Measurements from ENCODE around the gene GMCL2. TPM values are rescaled to one million over a fixed set of nuclear protein-coding genes. Genes with fewer than 3 reads are reported as not detected.

The GMCL2 gene
- total RNA-seq, 1 experiment from 2014 or later = not detected

DNA sequence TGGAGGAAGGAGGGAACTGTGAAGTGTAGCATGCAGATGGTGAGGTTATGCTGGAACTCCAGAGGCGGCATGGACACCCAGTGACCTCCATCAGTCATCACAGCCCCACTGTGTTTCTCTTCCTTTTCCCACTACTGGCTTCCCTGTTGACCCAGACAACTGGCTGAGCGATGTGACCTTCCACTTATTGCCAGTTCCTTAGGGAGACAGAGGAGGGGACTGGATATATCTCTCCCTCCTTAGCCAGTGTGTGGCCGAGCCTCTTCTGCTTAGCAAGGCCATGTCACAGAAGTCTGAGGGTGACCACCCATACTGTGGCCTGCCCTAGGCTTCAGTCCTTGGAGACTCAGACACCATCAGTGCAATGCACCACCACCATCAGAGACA, 48.4 kb upstream of the GMCL2 start:
- H2AFZ ChIP-seq (ENCODE audit: low read length) = no peak overlapping the region
- POLR2A ChIA-PET (ENCODE audit: unreplicated experiment) = no interaction called here
- H3K27me3 ChIP-seq (ENCODE audit: low read length) = no peaks in the 10 kb centered on the region
- no peak overlapping the region for H3K4me2 ChIP-seq (ENCODE audit: low read length)
- DNase-seq = no peak
- CTCF ChIA-PET = no interaction called here
- no peak overlapping the region for H3K4me3 ChIP-seq (ENCODE audit: low read length)
- no peak for ATAC-seq
- peaks cover 23% of the 10 kb centered on the region for H3K4me1 ChIP-seq (ENCODE audit: insufficient read depth, low read length)
- peaks cover 16% of the 10 kb centered on the region for H3K79me2 ChIP-seq (ENCODE audit: low read length)
- TF ChIP-seq EZH2 (IDR thresholded peaks at IDR 0.05; ENCODE audit: low read length, unreplicated experiment) (no peak), EZH2phosphoT487 (IDR thresholded peaks at IDR 0.05; ENCODE audit: borderline replicate concordance, low read length) (no peak)
- TF ChIP-seq, protein P1, sequence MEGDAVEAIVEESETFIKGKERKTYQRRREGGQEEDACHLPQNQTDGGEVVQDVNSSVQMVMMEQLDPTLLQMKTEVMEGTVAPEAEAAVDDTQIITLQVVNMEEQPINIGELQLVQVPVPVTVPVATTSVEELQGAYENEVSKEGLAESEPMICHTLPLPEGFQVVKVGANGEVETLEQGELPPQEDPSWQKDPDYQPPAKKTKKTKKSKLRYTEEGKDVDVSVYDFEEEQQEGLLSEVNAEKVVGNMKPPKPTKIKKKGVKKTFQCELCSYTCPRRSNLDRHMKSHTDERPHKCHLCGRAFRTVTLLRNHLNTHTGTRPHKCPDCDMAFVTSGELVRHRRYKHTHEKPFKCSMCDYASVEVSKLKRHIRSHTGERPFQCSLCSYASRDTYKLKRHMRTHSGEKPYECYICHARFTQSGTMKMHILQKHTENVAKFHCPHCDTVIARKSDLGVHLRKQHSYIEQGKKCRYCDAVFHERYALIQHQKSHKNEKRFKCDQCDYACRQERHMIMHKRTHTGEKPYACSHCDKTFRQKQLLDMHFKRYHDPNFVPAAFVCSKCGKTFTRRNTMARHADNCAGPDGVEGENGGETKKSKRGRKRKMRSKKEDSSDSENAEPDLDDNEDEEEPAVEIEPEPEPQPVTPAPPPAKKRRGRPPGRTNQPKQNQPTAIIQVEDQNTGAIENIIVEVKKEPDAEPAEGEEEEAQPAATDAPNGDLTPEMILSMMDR (conservative IDR thresholded peaks at IDR 0.05; ENCODE audit: low read depth, low read length) = no peak
- H3K9me2 ChIP-seq (replicated peaks; ENCODE audit: low read length) = no peaks in the 10 kb centered on the region
- no peaks in the 10 kb centered on the region for H4K20me1 ChIP-seq (ENCODE audit: low read length)
- H3K9ac ChIP-seq (ENCODE audit: low read length) = no peak overlapping the region
- H3K9me3 ChIP-seq (ENCODE audit: low read length) = no peaks in the 10 kb centered on the region
- no peak overlapping the region for H3K27ac ChIP-seq (ENCODE audit: low read length)
- H3K36me3 ChIP-seq (ENCODE audit: low read depth, low read length) = no peaks in the 10 kb centered on the region
- H3F3A ChIP-seq (ENCODE audit: low read length, unreplicated experiment) = no peaks in the 10 kb centered on the region
- BruUV-seq (replicated peaks) = no TSS peak
- intact Hi-C loops (cut with micrococcal nuclease) = no loop called here

DNA sequence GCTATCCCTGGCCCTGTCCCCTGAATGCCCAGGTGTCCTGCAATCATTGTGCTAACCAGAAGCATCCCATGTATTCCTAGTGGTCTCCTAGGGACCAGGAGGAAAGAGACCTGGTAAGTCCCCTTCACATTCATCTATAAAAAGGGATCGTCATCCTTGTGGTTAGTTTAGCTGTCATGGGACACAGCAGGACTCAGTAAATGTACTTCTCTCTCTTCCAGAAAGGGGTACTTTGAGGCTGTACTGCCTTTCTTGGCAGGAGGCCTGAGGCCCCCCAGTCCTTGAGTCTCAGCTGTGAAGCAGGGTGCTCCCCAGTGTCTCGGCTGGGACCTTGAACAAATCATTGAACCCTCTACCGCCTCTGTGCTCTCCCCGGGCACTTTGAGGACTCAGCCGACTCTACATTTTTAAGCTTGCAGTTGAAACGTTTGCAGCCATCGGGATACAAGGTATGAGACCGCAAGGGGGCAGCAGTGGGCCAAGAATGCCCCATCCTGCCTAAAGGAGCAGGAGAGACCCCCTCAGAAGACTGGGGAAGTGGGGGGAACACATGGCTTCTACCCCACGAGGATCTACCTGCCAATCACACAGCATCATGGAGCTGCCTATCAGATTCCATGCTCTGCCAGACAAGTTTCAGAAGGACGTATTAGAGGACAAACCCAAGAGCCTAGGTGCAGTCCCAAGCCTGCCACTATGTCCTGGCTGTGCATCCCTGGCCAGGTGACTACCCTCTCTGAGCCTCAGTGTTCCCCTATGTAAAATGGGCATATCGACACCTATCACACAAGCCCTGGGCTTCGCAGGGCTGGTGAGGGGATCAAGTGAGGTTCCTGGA, 47.8 kb upstream of the GMCL2 start:
- H3K9ac ChIP-seq (ENCODE audit: low read length) = no peak overlapping the region
- 0 out of 2 replicates have a peak, but pooled peaks have one; percentile 7 for ATAC-seq
- TF ChIP-seq, protein P1 (conservative IDR thresholded peaks at IDR 0.05; ENCODE audit: low read depth, low read length) = peak; percentile 92
- no peak for TF ChIP-seq EZH2 (IDR thresholded peaks at IDR 0.05; ENCODE audit: low read length, unreplicated experiment)
- no peak overlapping the region for H3K27ac ChIP-seq (ENCODE audit: low read length)
- H3K79me2 ChIP-seq (ENCODE audit: low read length) = peaks cover 22% of the 10 kb centered on the region
- H3K4me3 ChIP-seq (ENCODE audit: low read length) = no peak overlapping the region
- ChIA-PET CTCF (no interaction called here), POLR2A (ENCODE audit: unreplicated experiment) (no interaction called here)
- peak overlapping the region; percentile 67; the same call in 1 of the 2 replicates for H2AFZ ChIP-seq (ENCODE audit: low read length)
- peak overlapping the region; percentile 42 for H3K4me2 ChIP-seq (ENCODE audit: low read length)
- intact Hi-C loops (cut with micrococcal nuclease) = no loop called here
- H3F3A ChIP-seq (ENCODE audit: low read length, unreplicated experiment) = no peaks in the 10 kb centered on the region
- H3K36me3 ChIP-seq (ENCODE audit: low read depth, low read length) = peaks cover 5% of the 10 kb centered on the region; the same call in 1 of the 2 replicates
- no peaks in the 10 kb centered on the region for H3K9me3 ChIP-seq (ENCODE audit: low read length)
- H3K9me2 ChIP-seq (replicated peaks; ENCODE audit: low read length) = no peaks in the 10 kb centered on the region
- peaks cover 26% of the 10 kb centered on the region for H3K4me1 ChIP-seq (ENCODE audit: insufficient read depth, low read length)
- DNase-seq = peak; percentile 68
- no TSS peak for BruUV-seq (replicated peaks)
- no peaks in the 10 kb centered on the region for H4K20me1 ChIP-seq (ENCODE audit: low read length)
- H3K27me3 ChIP-seq (ENCODE audit: low read length) = no peaks in the 10 kb centered on the region

DNA sequence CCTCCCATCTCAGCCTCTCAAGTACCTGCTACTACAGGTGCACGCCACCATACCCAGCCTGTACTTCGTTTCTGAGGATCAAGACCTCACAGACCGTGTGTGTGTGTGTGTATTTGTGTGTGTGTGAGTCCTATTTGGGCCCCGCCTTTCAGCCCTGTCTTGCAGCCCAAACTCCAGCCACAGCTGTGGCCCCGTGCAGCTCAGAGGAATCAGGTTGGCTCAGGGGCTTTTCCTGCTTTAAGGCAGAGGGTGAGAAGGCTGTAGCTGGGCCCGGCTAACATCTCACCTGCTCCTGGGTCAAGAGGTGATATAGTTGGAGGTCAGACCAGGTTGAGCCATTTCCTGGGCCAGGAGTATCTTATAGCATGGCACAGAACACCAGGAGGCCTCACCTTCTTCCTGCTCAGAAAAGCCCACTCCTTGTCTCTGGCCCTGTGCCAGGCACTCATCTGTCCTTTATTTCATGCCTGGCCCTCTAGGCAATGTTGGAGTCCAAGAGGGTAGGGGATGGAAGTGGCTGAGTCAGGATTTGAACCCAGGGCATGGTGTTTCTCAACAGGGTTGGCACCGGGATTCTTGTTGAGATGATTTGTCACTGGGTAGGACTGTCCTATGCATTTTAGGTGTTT, 47.1 kb upstream of the GMCL2 start:
- Histone ChIP-seq H3K27ac (ENCODE audit: low read length) (no peak overlapping the region), H3F3A (ENCODE audit: low read length, unreplicated experiment) (no peaks in the 10 kb centered on the region), H3K4me1 (ENCODE audit: insufficient read depth, low read length) (peaks cover 26% of the 10 kb centered on the region), H2AFZ (ENCODE audit: low read length) (no peak overlapping the region), H3K79me2 (ENCODE audit: low read length) (peaks cover 30% of the 10 kb centered on the region), H3K4me2 (ENCODE audit: low read length) (no peak overlapping the region), H3K9ac (ENCODE audit: low read length) (no peak overlapping the region), H3K9me3 (ENCODE audit: low read length) (no peaks in the 10 kb centered on the region), H3K9me2 (replicated peaks; ENCODE audit: low read length) (no peaks in the 10 kb centered on the region), H3K27me3 (ENCODE audit: low read length) (no peaks in the 10 kb centered on the region), H3K36me3 (ENCODE audit: low read depth, low read length) (peaks cover 13% of the 10 kb centered on the region), H3K4me3 (ENCODE audit: low read length) (no peak overlapping the region), H4K20me1 (ENCODE audit: low read length) (no peaks in the 10 kb centered on the region)
- no peak for TF ChIP-seq EZH2 (IDR thresholded peaks at IDR 0.05; ENCODE audit: low read length, unreplicated experiment)
- TF ChIP-seq, protein P1 (conservative IDR thresholded peaks at IDR 0.05; ENCODE audit: low read depth, low read length) = no peak
- TF ChIP-seq EZH2phosphoT487 (IDR thresholded peaks at IDR 0.05; ENCODE audit: borderline replicate concordance, low read length) = no peak
- CTCF ChIA-PET = no interaction called here
- no TSS peak for BruUV-seq (replicated peaks)
- DNase-seq (no peak), ATAC-seq (no peak)
- intact Hi-C loops (cut with micrococcal nuclease) = no loop called here
- POLR2A ChIA-PET (ENCODE audit: unreplicated experiment) = no interaction called here
